K562 (cell line): ENCODE measurements around the gene SLC30A9.

Experiments used
- CBX2 ChIP-seq: fragments of 200-600 bp; sonication (generic); IDR thresholded peaks from one replicate; pipeline ENCODE4 v1.6.1; 2012; ENCODE audit warnings: mild to moderate bottlenecking, low read length, inconsistent platforms; ENCODE audit not compliant: insufficient read depth, poor library complexity, severe bottlenecking
- MAFG ChIP-seq: fragments of 450-650 bp; conservative IDR thresholded peaks from 2 replicates; pipeline ENCODE4 v1.6.1; 2016; ENCODE audit warnings: missing genetic modification characterization, missing compliant biosample characterization
- NRF1 ChIP-seq, 2 experiments: fragments of 450-650 bp; IDR thresholded peaks in 1 of 2; conservative IDR thresholded peaks in 1 of 2; 2 replicates each; pipeline ENCODE4 v1.6.1; 2014; ENCODE audit warnings: mild to moderate bottlenecking in 2 of 2
- POLR2A ChIP-seq: fragments of 450-650 bp; conservative IDR thresholded peaks from 2 replicates; pipeline ENCODE4 v1.6.1; 2016
- POU5F1 ChIP-seq: fragments of 150-350 bp; IDR thresholded peaks from 2 replicates; pipeline ENCODE4 v1.6.1; 2014; ENCODE audit warnings: borderline replicate concordance, low read length, low read depth, mild to moderate bottlenecking; ENCODE audit not compliant: partially characterized antibody
- RAD21 ChIP-seq, 2 experiments: fragments of 250-450 bp in 1 of 2; fragments of 450-650 bp in 1 of 2; sonication (Bioruptor Pico) in 1 of 2; formaldehyde crosslinking in 1 of 2; IDR thresholded peaks in 1 of 2; conservative IDR thresholded peaks in 1 of 2; 2 replicates each; pipeline versions ENCODE4 v1.4.0 to v1.8.0; 2020 to 2022; ENCODE audit warnings: mild to moderate bottlenecking in 2 of 2, moderate library complexity in 1 of 2
- TEAD1 ChIP-seq, 2 experiments: fragments of 450-650 bp in 1 of 2; sonication (generic) in 1 of 2; formaldehyde crosslinking; IDR thresholded peaks; 2 replicates each; pipeline versions ENCODE4 v1.4.0 to v1.8.0; 2020 to 2022; ENCODE audit warnings: mild to moderate bottlenecking in 2 of 2, missing genetic modification reagents in 1 of 2
- ZNF766 ChIP-seq: fragments of 200-800 bp; sonication (Bioruptor generic); conservative IDR thresholded peaks from 2 replicates; pipeline ENCODE4 v1.6.1; 2016; ENCODE audit warnings: missing genetic modification characterization, missing compliant biosample characterization
- TF ChIP-seq, protein P1 (sequence below), 2 experiments: fragments of 450-650 bp in 1 of 2; sonication (generic) in 1 of 2; formaldehyde crosslinking in 1 of 2; IDR thresholded peaks in 1 of 2; conservative IDR thresholded peaks in 1 of 2; 2 replicates each; pipeline versions ENCODE4 v1.6.1 to v1.8.1; 2016 to 2023; ENCODE audit warnings: mild to moderate bottlenecking in 2 of 2, moderate library complexity in 2 of 2, inconsistent platforms in 1 of 2, missing genetic modification reagents in 1 of 2

DNA sequence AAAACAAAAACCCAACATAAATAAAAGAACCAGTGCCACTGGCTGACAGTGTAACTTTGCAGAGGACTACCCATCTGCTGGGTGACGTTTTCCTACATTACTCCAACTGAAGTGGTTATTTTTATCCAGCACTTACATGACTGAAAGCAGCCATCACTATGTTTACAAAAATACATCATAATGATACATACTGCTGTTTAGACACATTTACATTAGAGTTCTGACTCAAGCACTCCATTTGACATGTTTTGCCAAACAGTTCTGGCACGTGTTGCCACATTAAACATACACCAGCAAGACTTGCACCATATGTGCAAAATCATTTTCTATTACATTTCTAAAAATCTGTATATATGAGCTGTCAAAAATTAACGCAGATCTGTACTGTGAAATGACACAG lies 122.5 kb downstream of the SLC30A9 start:
- no peak for TF ChIP-seq MAFG (tag)
- TF ChIP-seq POU5F1: no peak
- TF ChIP-seq CBX2: no peak
- TF ChIP-seq POLR2A: no peak
- TF ChIP-seq, protein P1, sequence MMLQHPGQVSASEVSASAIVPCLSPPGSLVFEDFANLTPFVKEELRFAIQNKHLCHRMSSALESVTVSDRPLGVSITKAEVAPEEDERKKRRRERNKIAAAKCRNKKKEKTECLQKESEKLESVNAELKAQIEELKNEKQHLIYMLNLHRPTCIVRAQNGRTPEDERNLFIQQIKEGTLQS (IDR thresholded peaks at IDR 0.05): no peak
- TF ChIP-seq, protein P1 (CRISPR knock-in tag; conservative IDR thresholded peaks at IDR 0.05): no peak
- TF ChIP-seq ZNF766 (CRISPR knock-in tag): no peak
- TF ChIP-seq RAD21 (CRISPR knock-in tag; conservative IDR thresholded peaks at IDR 0.05 in 1 of 2, IDR thresholded peaks at IDR 0.05 in 1 of 2): no peak
- no peak for TF ChIP-seq NRF1 (conservative IDR thresholded peaks at IDR 0.05 in 1 of 2, IDR thresholded peaks at IDR 0.05 in 1 of 2)
- TF ChIP-seq TEAD1 (CRISPR knock-in tag; IDR thresholded peaks at IDR 0.05): no peak
